Hepatocyte (in vitro differentiated cells): ENCODE measurements around the gene EYA3.

Experiments used
- EZH2 ChIP-seq: fragments of 200-600 bp; sonication (generic); IDR thresholded peaks from 2 replicates; pipeline ENCODE4 v1.6.1; 2016; ENCODE audit warnings: antibody characterized with exemption, mild to moderate bottlenecking, borderline replicate concordance
- TF ChIP-seq, protein P1 (sequence below): fragments of 200-600 bp; sonication (generic); IDR thresholded peaks from 2 replicates; pipeline ENCODE4 v1.5.1; 2016; ENCODE audit warnings: antibody characterized with exemption, mild to moderate bottlenecking; ENCODE audit not compliant: poor library complexity

DNA sequence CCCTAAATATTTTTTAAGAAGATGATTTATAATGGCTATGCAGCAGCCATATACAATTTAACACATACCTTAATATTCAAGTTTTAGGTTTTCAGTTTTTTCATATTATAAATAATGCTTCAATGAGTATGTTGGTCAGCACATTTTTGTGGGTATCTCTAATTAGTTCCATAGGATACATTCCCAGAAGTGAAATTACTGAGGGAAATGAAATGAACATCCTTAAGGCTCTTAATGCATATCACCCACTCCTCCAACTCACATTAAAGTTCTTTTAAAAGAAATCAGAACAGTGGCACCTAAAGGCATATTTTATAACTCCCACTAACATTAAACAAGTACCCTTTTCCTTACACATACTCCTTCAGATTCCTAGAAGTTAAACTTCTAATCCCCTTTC lies 56.1 kb downstream of the EYA3 start:
- TF ChIP-seq, protein P1, sequence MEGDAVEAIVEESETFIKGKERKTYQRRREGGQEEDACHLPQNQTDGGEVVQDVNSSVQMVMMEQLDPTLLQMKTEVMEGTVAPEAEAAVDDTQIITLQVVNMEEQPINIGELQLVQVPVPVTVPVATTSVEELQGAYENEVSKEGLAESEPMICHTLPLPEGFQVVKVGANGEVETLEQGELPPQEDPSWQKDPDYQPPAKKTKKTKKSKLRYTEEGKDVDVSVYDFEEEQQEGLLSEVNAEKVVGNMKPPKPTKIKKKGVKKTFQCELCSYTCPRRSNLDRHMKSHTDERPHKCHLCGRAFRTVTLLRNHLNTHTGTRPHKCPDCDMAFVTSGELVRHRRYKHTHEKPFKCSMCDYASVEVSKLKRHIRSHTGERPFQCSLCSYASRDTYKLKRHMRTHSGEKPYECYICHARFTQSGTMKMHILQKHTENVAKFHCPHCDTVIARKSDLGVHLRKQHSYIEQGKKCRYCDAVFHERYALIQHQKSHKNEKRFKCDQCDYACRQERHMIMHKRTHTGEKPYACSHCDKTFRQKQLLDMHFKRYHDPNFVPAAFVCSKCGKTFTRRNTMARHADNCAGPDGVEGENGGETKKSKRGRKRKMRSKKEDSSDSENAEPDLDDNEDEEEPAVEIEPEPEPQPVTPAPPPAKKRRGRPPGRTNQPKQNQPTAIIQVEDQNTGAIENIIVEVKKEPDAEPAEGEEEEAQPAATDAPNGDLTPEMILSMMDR, result no peak
- TF ChIP-seq EZH2, result no peak
